HG03558 (cell line): ENCODE results near the gene MGAT4A.

ENCODE experiments used
- ATAC-seq: cut with Tn5 transposase; IDR thresholded peaks from one replicate; pipeline ENCODE4 v1.9.1; 2021; ENCODE audit warnings: moderate number of reproducible peaks; ENCODE audit not compliant: unreplicated experiment; ENCODE audit errors: extremely low read depth

The MGAT4A gene

DNA sequence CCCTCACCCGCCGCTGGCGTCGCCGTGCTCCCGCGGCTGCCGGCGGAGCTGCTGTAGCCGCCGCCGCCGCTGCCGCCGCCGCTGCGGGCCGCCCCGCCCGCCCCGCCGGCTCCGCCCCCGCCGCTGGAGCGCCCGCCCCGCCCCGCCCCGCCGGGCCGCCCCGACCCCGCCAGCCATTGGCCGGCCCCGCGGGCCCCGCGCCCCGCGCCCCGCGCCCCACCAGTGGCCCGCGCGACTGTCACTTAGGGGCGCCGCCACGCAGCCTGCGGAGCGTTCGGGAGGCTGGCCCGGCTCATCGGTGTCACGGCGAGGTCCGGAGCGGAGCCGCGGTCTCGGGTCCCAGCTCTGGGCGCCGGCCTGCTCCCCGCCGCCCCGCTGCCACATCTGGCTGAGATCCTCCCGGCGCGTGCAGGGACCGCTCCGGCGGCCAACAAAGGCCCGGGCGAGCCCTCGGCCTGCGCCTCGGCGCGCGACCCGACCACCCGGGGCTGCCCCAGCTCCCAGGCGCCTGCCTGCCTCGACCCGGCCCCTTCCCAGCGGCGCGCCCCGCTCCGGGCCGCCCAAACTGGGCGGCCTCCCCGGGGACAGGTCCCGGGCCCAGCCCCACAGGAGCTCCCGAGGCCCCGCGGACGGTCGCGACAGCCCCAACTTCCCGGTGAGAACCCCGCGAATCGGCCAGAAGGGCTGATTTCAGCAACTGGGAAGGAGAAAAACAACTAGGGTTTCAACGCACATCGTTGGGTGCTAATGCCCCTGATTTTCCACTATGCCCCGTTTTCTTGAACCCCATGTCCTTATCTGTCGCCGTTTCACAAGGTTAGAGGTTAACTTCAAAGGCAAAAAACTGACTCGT lies at the start of gene MGAT4A:
Gene MGAT4A (minus strand): TSS at position 92 of the 853 bp plus-strand sequence. CDS start 4,800 bp downstream, outside the sequence.
- no peak for ATAC-seq

DNA sequence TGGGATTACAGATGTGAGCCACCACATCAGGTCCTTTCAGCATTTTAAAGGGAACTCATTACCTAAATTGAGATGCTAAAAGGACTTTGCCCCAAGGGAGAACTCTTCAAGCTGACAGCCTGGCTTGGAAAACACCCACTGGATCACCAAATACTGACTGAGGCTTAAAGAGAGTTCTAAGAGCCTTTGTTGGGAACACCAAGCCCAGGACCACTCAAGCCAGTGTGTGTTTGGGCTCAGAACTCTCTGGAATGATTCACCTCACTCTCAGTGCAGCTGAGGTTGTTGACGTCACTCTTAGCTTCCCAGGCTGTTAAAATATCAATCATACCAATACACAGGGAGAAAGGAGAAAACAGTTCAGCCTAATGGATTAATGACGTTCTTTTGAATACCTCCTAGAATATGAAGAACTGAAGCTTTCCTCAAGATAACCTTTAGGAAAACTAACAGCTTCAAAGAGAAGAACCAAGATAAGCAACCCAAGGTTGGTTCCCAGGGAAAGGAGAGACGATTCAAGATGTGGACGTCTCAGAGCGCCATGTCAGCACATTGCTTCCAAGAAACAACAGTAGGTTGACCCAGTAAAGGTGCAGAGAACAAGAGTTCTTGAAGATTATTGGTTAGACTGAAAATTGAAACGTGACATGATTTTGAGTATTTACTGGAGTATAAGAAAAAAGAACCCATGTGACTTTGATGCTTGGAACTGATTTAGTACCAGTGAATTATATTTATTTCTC lies 48.0 kb upstream of the MGAT4A start:
- no peak for ATAC-seq

DNA sequence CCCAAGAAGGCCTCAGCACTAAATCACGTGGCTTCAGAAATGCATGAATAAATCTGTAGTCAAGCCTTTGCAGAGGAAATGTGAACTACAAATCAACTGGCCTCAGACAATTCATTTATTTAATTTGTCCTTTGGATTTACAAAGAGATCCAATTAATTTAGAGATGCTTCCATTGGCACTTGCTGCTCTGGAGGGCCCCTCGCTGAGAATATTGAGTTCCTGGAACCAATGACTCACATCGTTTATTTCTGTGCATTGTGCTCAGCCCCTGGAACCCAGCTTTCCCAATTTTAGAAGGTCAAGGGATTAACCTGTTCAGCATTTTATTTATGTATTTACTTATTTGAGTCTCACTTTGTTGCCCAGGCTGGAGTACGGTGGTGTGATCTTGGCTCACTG lies 47.2 kb upstream of the MGAT4A start:
- no peak for ATAC-seq

- no peak for ATAC-seq
Measured at GRCh38 chr2:98777710-98778109, 46.8 kb upstream of the MGAT4A start.

DNA sequence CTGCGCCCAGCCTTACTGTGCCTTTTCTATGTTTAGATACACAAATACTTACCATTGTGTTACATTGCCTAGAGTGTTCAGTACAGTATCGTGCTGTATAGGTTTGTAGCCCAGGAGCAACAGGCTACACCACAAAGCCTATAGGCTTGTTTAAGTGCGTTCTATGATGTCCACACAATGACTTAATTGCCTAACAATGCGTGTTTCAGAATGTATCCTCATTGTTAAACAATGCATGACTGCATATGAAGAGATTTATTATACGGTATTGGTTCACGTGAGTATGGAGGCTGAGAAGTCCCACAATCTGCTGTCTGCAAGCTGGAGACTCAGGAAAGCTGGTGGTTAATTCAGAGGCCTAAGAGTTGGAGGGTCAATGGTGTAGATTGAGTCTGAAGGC lies 46.1 kb upstream of the MGAT4A start:
- no peak for ATAC-seq

- ATAC-seq, result no peak
Measured at GRCh38 chr2:98776136-98776535, 45.2 kb upstream of the MGAT4A start.

- ATAC-seq, result no peak
Measured at GRCh38 chr2:98775146-98775986, 44.4 kb upstream of the MGAT4A start.

DNA sequence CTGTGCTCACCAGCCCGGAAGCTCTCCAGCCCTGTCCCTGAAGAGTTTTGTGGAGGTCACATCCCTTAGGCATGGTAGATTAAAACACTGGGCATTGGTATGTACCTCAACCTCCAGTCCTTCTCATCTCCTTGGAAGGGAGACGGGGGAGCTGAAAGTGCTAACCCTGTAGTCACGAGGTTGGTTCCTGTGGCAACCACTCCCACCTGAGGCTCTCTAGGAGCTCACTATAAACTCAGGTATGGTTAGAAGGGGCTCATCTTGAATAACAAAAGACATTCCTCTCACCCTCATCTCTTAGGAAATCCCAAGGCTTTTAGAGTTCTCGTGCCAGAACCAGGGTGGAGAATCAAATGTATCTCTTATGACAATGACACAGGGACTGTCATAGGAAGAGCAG lies 43.0 kb upstream of the MGAT4A start:
- no peak for ATAC-seq

DNA sequence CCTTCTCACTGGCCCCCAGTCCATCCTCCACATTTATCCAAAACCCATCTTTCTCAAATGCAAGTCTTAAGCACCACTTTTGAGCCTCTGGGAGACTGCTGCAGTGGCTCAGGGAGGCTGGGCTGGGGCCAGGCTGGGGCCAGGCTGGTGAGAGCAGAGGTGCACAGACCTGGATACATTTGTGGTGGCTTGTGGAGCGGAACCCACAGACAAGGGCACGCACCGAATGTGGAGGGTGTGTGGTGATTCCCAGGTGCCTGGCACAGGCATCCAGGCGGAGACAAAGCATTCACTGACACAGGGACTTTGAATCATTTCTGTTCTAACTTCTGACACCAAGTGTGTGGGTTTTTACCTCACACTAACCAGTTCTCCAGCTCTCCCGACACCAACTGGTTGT lies 42.2 kb upstream of the MGAT4A start:
- no peak for ATAC-seq

DNA sequence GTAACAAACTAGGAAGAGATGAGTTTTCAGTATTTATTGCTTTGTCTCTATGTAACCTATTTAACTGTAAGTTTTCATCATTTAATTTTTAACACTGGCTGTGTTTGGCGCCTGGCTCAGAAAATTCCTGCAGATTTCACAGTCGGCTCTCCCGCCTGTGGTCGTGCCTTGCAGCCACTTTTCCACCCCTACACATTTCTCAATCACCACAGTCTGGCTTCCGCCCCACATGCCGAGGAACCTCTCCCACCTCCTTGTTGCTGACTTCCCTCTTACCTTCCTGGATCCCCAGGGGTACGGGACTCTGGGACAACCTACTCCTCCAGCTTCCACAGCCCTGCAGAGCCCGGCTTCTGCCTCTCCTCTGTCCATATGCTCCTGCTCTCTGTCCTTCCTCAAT lies 41.6 kb upstream of the MGAT4A start:
- ATAC-seq, result no peak

DNA sequence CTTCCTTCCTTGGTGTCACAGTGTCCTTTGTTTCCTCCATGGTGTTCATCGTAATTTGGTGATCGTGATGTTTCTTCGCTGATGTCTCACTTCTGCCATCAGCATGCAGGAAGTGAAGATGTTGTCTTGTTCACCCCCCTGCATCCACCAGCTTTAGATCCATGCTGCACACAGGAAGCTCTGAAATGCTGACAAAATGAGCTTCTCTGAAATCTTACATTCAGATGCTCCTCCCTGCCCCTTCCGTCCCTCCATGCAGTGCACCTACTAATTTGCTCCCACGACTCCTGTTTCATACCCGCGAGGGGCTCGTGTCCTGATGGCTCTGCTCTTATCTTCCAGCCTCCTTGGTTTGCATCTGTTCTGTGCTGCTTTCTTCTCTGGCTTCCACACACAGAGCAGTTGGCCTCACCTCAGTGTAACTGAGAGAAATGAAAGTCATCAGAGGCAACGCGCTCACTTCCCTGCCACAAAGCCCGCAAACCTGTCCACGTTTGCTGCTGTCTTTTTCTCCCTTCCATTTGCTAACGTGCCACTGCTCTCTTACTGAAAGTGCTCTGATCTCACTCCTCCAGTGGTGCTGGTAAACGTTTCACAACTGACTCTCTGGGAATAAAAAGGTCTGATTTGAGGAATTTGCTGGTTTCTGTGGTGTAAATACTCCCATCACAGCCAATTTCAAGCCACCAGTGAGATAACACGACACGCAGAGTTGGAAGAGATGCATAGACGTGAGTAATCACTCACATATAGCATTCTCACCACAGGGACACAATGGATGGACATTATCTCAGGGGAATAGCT lies 41.0 kb upstream of the MGAT4A start:
- ATAC-seq, result no peak

- no peak for ATAC-seq
Measured at GRCh38 chr2:98771264-98771663, 40.3 kb upstream of the MGAT4A start.

DNA sequence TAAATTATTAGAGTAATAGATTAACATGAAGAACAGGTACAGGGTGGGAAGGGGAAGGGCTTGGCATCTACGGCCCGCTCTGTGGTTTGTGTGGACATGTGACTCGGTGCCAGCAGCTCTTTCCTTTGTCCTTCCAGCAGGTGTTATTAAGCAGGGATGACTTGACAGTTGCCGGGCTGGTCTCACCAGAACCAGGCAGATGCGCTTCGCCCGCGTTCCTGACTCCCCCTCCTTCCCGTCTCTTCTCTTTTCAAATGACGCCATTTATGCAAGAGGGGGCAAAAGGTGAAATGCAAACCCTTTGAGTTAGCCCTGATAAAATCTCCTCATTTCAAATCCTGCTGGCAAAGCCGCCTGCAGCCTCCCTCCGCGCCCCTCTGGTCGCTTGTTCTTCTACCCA lies 38.9 kb upstream of the MGAT4A start:
- no peak for ATAC-seq

- ATAC-seq, result no peak
Measured at GRCh38 chr2:98769114-98769476, 38.2 kb upstream of the MGAT4A start.

GRCh38 chr2:98768384-98769113 lies 37.6 kb upstream of the MGAT4A start:
- ATAC-seq, result no peak

- ATAC-seq, result no peak
Measured at GRCh38 chr2:98764499-98764898, 33.6 kb upstream of the MGAT4A start.

DNA sequence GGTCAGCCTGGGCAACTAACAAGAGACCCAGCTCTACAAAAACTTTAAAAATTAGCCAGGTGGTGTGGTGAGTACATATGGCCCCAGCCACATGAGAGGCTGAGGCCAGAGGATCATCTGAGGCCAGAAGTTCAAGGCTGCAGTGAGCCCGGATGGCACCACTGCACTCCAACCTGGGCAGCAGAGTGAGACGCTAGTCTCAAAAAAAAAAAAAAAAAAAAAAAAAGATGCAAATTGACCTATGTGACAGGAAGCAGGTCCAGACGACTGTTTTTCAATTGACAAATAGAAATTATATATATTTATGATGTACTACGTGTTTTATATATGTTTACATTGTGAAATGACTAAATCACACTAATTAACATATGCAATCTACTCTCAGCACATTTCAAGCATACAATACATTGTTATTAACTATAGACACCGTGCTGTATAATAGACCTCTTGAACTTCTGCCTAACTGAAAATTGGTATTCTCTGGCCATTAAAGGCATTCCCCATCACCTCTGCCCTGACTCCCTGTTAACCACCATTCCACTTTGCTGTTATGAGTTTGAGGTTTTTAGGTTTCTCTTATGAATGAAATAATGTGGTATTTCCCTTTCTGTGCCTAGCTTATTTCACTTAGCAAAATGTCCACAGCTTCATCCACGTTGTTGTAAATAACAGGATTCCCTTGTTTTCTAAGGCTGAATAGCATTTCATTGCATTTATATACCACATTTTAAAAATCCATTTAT lies 32.4 kb upstream of the MGAT4A start:
- ATAC-seq, result no peak

DNA sequence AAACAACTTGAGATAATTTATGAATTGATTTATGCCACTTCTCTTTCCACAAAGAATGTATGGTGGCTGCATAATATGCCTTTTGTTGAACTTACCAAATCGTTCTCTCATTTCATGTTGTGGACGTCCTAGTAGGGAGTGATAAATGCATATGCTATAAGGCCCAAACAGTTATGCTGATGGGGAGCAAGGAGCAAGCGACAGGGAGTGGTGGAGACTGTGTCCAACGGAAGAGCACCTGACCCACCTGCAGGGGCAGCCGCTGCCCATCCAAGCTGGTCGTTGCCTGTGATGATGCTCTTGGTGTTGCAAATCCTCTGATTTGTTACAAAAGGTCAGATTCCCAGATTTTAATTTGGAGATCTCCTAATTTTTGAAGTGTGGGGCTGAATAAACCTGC lies 31.0 kb upstream of the MGAT4A start:
- ATAC-seq, result no peak
